H4 (cell line): ENCODE results near the gene PHLDA3. TPM values are rescaled to one million over a fixed set of nuclear protein-coding genes. Genes with fewer than 3 reads are reported as not detected.
"Not testable (repeated sequence)": the region's sequence is repeated elsewhere in the genome, so short reads cannot be mapped to it uniquely, and the experiment has no call there.

Experiments
- DNase-seq: peaks from one replicate; pipeline ENCODE4 v3.0.0-alpha.2; 2015; ENCODE audit warnings: low spot score
- total RNA-seq: library from RNA; depleted of rRNA; stranded (reverse); fragments of >200 nt; shearing (Covaris generic); gene quantifications from 2 replicates; pipeline ENCODE4 v1.2.3, GENCODE V29; 2014

PHLDA3 gene
- total RNA-seq, 1 experiment from 2014 or later = 16.6 TPM

GRCh38 chr1:201486187-201486586 is 17.2 kb upstream of the PHLDA3 start:
- no peak for DNase-seq

- no peak for DNase-seq
These were observed 16.3 kb upstream of the PHLDA3 start for GRCh38 chr1:201485184-201485774.

- DNase-seq = no peak
These were observed 14.5 kb upstream of the PHLDA3 start for GRCh38 chr1:201483373-201483949.

GRCh38 chr1:201482755-201483154 is 13.8 kb upstream of the PHLDA3 start:
- no peak for DNase-seq

GRCh38 chr1:201481761-201482493 is 12.9 kb upstream of the PHLDA3 start:
- peak; percentile 57 for DNase-seq

- no peak for DNase-seq
These were observed 12.0 kb upstream of the PHLDA3 start for GRCh38 chr1:201481004-201481380.

GRCh38 chr1:201480231-201481003 is 11.4 kb upstream of the PHLDA3 start:
- DNase-seq = peak; percentile 84

GRCh38 chr1:201479201-201479730 is 10.3 kb upstream of the PHLDA3 start:
- DNase-seq = no peak

- DNase-seq = not testable (repeated sequence)
These were observed 9.7 kb upstream of the PHLDA3 start for GRCh38 chr1:201478666-201479065.

- DNase-seq = no peak
These were observed 7.8 kb upstream of the PHLDA3 start for GRCh38 chr1:201476670-201477344.

GRCh38 chr1:201475915-201476669 is 7.1 kb upstream of the PHLDA3 start:
- DNase-seq = no peak

GRCh38 chr1:201475130-201475529 is 6.1 kb upstream of the PHLDA3 start:
- DNase-seq = no peak

GRCh38 chr1:201473296-201473695 is 4.3 kb upstream of the PHLDA3 start:
- DNase-seq = no peak

- not testable (repeated sequence) for DNase-seq
These were observed 3.3 kb upstream of the PHLDA3 start for GRCh38 chr1:201472321-201472720.

- no peak for DNase-seq
These were observed 2.8 kb upstream of the PHLDA3 start for GRCh38 chr1:201471772-201472171.

GRCh38 chr1:201470581-201470980 is 1.6 kb upstream of the PHLDA3 start:
- DNase-seq = no peak

GRCh38 chr1:201469645-201470074 is 672 bp upstream of the PHLDA3 start:
- DNase-seq = no peak

GRCh38 chr1:201468501-201468843 is 516 bp downstream of the PHLDA3 start:
- DNase-seq = no peak

- no peak for DNase-seq
These were observed 2.5 kb downstream of the PHLDA3 start for GRCh38 chr1:201466492-201466891.

GRCh38 chr1:201465698-201466290 is 3.2 kb downstream of the PHLDA3 start:
- DNase-seq = no peak
